ENCODE results near the gene MTHFD1L.
"Not testable (repeated sequence)": the region's sequence is repeated elsewhere in the genome, so short reads cannot be mapped to it uniquely, and the experiment has no call there.

Gene MTHFD1L

GRCh38 chr6:151041686-151042085 lies 176.2 kb downstream of the MTHFD1L start:
- Histone ChIP-seq H3K27ac (no peak overlapping the region), H3K79me2 (ENCODE audit: insufficient read depth, low read depth) (no peaks in the 10 kb centered on the region), H3K27me3 (ENCODE audit: insufficient read depth, low read depth) (no peaks in the 10 kb centered on the region), H3K4me3 (IDR thresholded peaks at IDR 0.05; ENCODE audit: insufficient read depth, low read depth, low read length) (no peak overlapping the region), H3K9ac (no peak overlapping the region), H3K4me2 (no peak overlapping the region), H4K20me1 (ENCODE audit: insufficient read depth) (no peaks in the 10 kb centered on the region), H2AFZ (ENCODE audit: low read depth) (no peak overlapping the region), H3K36me3 (ENCODE audit: insufficient read depth) (no peaks in the 10 kb centered on the region), H3K4me1 (ENCODE audit: low read depth, poor library complexity, severe bottlenecking) (no peaks in the 10 kb centered on the region)
- TF ChIP-seq CTCF (conservative IDR thresholded peaks at IDR 0.05; ENCODE audit: low read depth, low read length) = no peak

GRCh38 chr6:151042911-151043330 lies 177.4 kb downstream of the MTHFD1L start:
- not testable (repeated sequence) for H4K20me1 ChIP-seq (ENCODE audit: insufficient read depth); H3K27ac ChIP-seq; H3K27me3 ChIP-seq (ENCODE audit: insufficient read depth, low read depth); H3K4me3 ChIP-seq (IDR thresholded peaks at IDR 0.05; ENCODE audit: insufficient read depth, low read depth, low read length); H3K36me3 ChIP-seq (ENCODE audit: insufficient read depth); H3K4me1 ChIP-seq (ENCODE audit: low read depth, poor library complexity, severe bottlenecking); H3K79me2 ChIP-seq (ENCODE audit: insufficient read depth, low read depth); H2AFZ ChIP-seq (ENCODE audit: low read depth); H3K9ac ChIP-seq; H3K4me2 ChIP-seq

- Histone ChIP-seq H2AFZ (ENCODE audit: low read depth) (no peak overlapping the region), H3K36me3 (ENCODE audit: insufficient read depth) (no peaks in the 10 kb centered on the region), H3K79me2 (ENCODE audit: insufficient read depth, low read depth) (no peaks in the 10 kb centered on the region), H3K4me3 (IDR thresholded peaks at IDR 0.05; ENCODE audit: insufficient read depth, low read depth, low read length) (no peak overlapping the region), H3K9ac (no peak overlapping the region), H4K20me1 (ENCODE audit: insufficient read depth) (no peaks in the 10 kb centered on the region), H3K4me1 (ENCODE audit: low read depth, poor library complexity, severe bottlenecking) (no peaks in the 10 kb centered on the region), H3K27me3 (ENCODE audit: insufficient read depth, low read depth) (no peaks in the 10 kb centered on the region), H3K4me2 (no peak overlapping the region), H3K27ac (no peak overlapping the region)
- TF ChIP-seq CTCF (conservative IDR thresholded peaks at IDR 0.05; ENCODE audit: low read depth, low read length) = no peak
Measured at GRCh38 chr6:151043944-151044343, 178.4 kb downstream of the MTHFD1L start.

GRCh38 chr6:151044465-151045441 lies 179.3 kb downstream of the MTHFD1L start:
- Histone ChIP-seq H2AFZ (ENCODE audit: low read depth) (no peak overlapping the region), H3K4me3 (IDR thresholded peaks at IDR 0.05; ENCODE audit: insufficient read depth, low read depth, low read length) (no peak overlapping the region), H3K36me3 (ENCODE audit: insufficient read depth) (no peaks in the 10 kb centered on the region), H3K9ac (no peak overlapping the region), H3K27ac (no peak overlapping the region), H3K4me1 (ENCODE audit: low read depth, poor library complexity, severe bottlenecking) (no peaks in the 10 kb centered on the region), H3K27me3 (ENCODE audit: insufficient read depth, low read depth) (no peaks in the 10 kb centered on the region), H3K79me2 (ENCODE audit: insufficient read depth, low read depth) (no peaks in the 10 kb centered on the region), H4K20me1 (ENCODE audit: insufficient read depth) (no peaks in the 10 kb centered on the region), H3K4me2 (no peak overlapping the region)
- TF ChIP-seq CTCF (conservative IDR thresholded peaks at IDR 0.05; ENCODE audit: low read depth, low read length) = no peak

- H3K4me3 ChIP-seq (IDR thresholded peaks at IDR 0.05; ENCODE audit: insufficient read depth, low read depth, low read length); H4K20me1 ChIP-seq (ENCODE audit: insufficient read depth); H3K4me1 ChIP-seq (ENCODE audit: low read depth, poor library complexity, severe bottlenecking); H3K79me2 ChIP-seq (ENCODE audit: insufficient read depth, low read depth); H3K36me3 ChIP-seq (ENCODE audit: insufficient read depth); H3K27me3 ChIP-seq (ENCODE audit: insufficient read depth, low read depth); H3K4me2 ChIP-seq; H2AFZ ChIP-seq (ENCODE audit: low read depth); H3K27ac ChIP-seq; H3K9ac ChIP-seq: not testable (repeated sequence)
Measured at GRCh38 chr6:151045511-151046222, 180.2 kb downstream of the MTHFD1L start.

All from KMS-11 (cell line).